Stomach smooth muscle (tissue), 2 donors: ENCODE measurements around the gene MCHR2.
"Not testable (repeated sequence)": the region's sequence is repeated elsewhere in the genome, so short reads cannot be mapped to it uniquely, and the experiment has no call there.

ENCODE experiments used
- H3K27ac ChIP-seq: one replicate; pipeline ENCODE4 v1.7.0; 2013; ENCODE audit warnings: mild to moderate bottlenecking, low read length, inconsistent platforms
- H3K27me3 ChIP-seq, 2 donors: one replicate each; pipeline ENCODE4 v1.7.0; 2013; ENCODE audit warnings: low read length in 2 of 2; ENCODE audit not compliant: insufficient read depth in 2 of 2, control insufficient read depth in 1 of 2
- H3K36me3 ChIP-seq, 2 donors: one replicate each; pipeline ENCODE4 v1.7.0; 2013; ENCODE audit warnings: low read length in 2 of 2; ENCODE audit not compliant: control insufficient read depth in 2 of 2, insufficient read depth in 2 of 2
- H3K4me1 ChIP-seq: one replicate; pipeline ENCODE4 v1.7.0; 2013; ENCODE audit warnings: low read length; ENCODE audit not compliant: control insufficient read depth, insufficient read depth
- H3K4me3 ChIP-seq, 2 donors: one replicate each; pipeline ENCODE4 v1.7.0; 2013; ENCODE audit warnings: low read length in 2 of 2
- H3K9ac ChIP-seq, 2 donors: one replicate each; pipeline ENCODE4 v1.7.0; 2013; ENCODE audit warnings: low read length in 2 of 2, mild to moderate bottlenecking in 1 of 2
- H3K9me3 ChIP-seq, 2 donors: one replicate each; pipeline ENCODE4 v1.7.0; 2013; ENCODE audit warnings: low read length in 2 of 2; ENCODE audit not compliant: control insufficient read depth in 2 of 2
- donor health status: healthy.
- donor health status: Pancreatic carcinoma.

Gene MCHR2

GRCh38 chr6:99993533-99994251, at the start of gene MCHR2:
Gene MCHR2 (minus strand): TSS chr6:99994223. CDS start chr6:99956147, 38,076 bp downstream.
- no peaks in the 10 kb centered on the region for H3K36me3 ChIP-seq
- H3K27me3 ChIP-seq = peaks cover 18 to 23% of the 10 kb centered on the region in 2 donors
- H3K4me3 ChIP-seq = no peak within 1 kb of the TSS
- no peaks in the 10 kb centered on the region for H3K4me1 ChIP-seq
- no peak within 1 kb of the TSS for H3K9ac ChIP-seq
- H3K27ac ChIP-seq = no peak within 1 kb of the TSS
- no peaks in the 10 kb centered on the region for H3K9me3 ChIP-seq

- H3K27me3 ChIP-seq, H3K4me1 ChIP-seq, H3K9ac ChIP-seq, H3K9me3 ChIP-seq, H3K36me3 ChIP-seq, H3K4me3 ChIP-seq, H3K27ac ChIP-seq: not testable (repeated sequence)
Observed at GRCh38 chr6:100038546-100038945, 44.5 kb upstream of the MCHR2 start.

GRCh38 chr6:100035873-100036653, 42.0 kb upstream of the MCHR2 start:
- Histone ChIP-seq H3K9me3 (peaks cover 3 to 5% of the 10 kb centered on the region in 2 donors), H3K36me3 (no peaks in the 10 kb centered on the region), H3K4me1 (no peaks in the 10 kb centered on the region), H3K9ac (no peak overlapping the region), H3K27ac (no peak overlapping the region), H3K27me3 (no peaks in the 10 kb centered on the region), H3K4me3 (no peak overlapping the region)

GRCh38 chr6:100023798-100024197, 29.8 kb upstream of the MCHR2 start:
- Histone ChIP-seq H3K4me3 (no peak overlapping the region), H3K9ac (no peak overlapping the region), H3K9me3 (no peaks in the 10 kb centered on the region), H3K36me3 (no peaks in the 10 kb centered on the region), H3K27me3 (no peaks in the 10 kb centered on the region), H3K27ac (no peak overlapping the region), H3K4me1 (no peaks in the 10 kb centered on the region)

GRCh38 chr6:100022847-100023246, 28.8 kb upstream of the MCHR2 start:
- H3K9me3 ChIP-seq = no peaks in the 10 kb centered on the region
- no peaks in the 10 kb centered on the region for H3K36me3 ChIP-seq
- H3K4me3 ChIP-seq = no peak overlapping the region
- H3K9ac ChIP-seq = no peak overlapping the region
- no peaks in the 10 kb centered on the region for H3K27me3 ChIP-seq
- no peak overlapping the region for H3K27ac ChIP-seq
- H3K4me1 ChIP-seq = no peaks in the 10 kb centered on the region

GRCh38 chr6:100008857-100009256, 14.8 kb upstream of the MCHR2 start:
- H3K9ac ChIP-seq = no peak overlapping the region

GRCh38 chr6:100001915-100002388, 7.9 kb upstream of the MCHR2 start:
- H3K4me3 ChIP-seq = no peak overlapping the region
- no peak overlapping the region for H3K9ac ChIP-seq
- H3K27ac ChIP-seq = no peak overlapping the region
- H3K4me1 ChIP-seq = no peaks in the 10 kb centered on the region
- H3K36me3 ChIP-seq = no peaks in the 10 kb centered on the region
- H3K9me3 ChIP-seq = no peaks in the 10 kb centered on the region
- peaks cover 0 to 2% of the 10 kb centered on the region in 2 donors for H3K27me3 ChIP-seq

More at GRCh38 chr6:100008857-100009256, 14.8 kb upstream of the MCHR2 start:
- Histone ChIP-seq H3K9me3 (no peaks in the 10 kb centered on the region), H3K4me3 (no peak overlapping the region), H3K4me1 (no peaks in the 10 kb centered on the region), H3K27ac (no peak overlapping the region), H3K27me3 (peaks cover 0 to 2% of the 10 kb centered on the region in 2 donors), H3K36me3 (no peaks in the 10 kb centered on the region)

GRCh38 chr6:99997141-99997540, 3.1 kb upstream of the MCHR2 start:
- H3K4me3 ChIP-seq = no peak overlapping the region
- no peak overlapping the region for H3K9ac ChIP-seq
- H3K36me3 ChIP-seq = no peaks in the 10 kb centered on the region
- H3K4me1 ChIP-seq = no peaks in the 10 kb centered on the region
- H3K9me3 ChIP-seq = no peaks in the 10 kb centered on the region
- peaks cover 14 to 21% of the 10 kb centered on the region in 2 donors for H3K27me3 ChIP-seq
- no peak overlapping the region for H3K27ac ChIP-seq

- Histone ChIP-seq H3K27ac (no peak overlapping the region), H3K9ac (no peak overlapping the region), H3K4me3 (no peak overlapping the region), H3K9me3 (no peaks in the 10 kb centered on the region), H3K4me1 (no peaks in the 10 kb centered on the region), H3K36me3 (no peaks in the 10 kb centered on the region), H3K27me3 (peaks cover 16 to 23% of the 10 kb centered on the region in 2 donors)
Observed at GRCh38 chr6:99995916-99996315, 1.9 kb upstream of the MCHR2 start.

- Histone ChIP-seq H3K36me3 (no peaks in the 10 kb centered on the region), H3K9me3 (no peaks in the 10 kb centered on the region), H3K27me3 (peaks cover 18 to 23% of the 10 kb centered on the region in 2 donors), H3K9ac (no peak overlapping the region), H3K27ac (no peak overlapping the region), H3K4me3 (no peak overlapping the region), H3K4me1 (no peaks in the 10 kb centered on the region)
Observed at GRCh38 chr6:99993146-99993532, 884 bp downstream of the MCHR2 start.

GRCh38 chr6:99991955-99992354, 2.1 kb downstream of the MCHR2 start:
- H3K27me3 ChIP-seq = peaks cover 18 to 23% of the 10 kb centered on the region in 2 donors
- no peak overlapping the region for H3K27ac ChIP-seq
- H3K36me3 ChIP-seq = no peaks in the 10 kb centered on the region
- no peak overlapping the region for H3K9ac ChIP-seq
- H3K4me3 ChIP-seq = no peak overlapping the region
- H3K9me3 ChIP-seq = no peaks in the 10 kb centered on the region
- H3K4me1 ChIP-seq = no peaks in the 10 kb centered on the region
